Natural killer cell (primary cell): ENCODE results near the gene FBXW11. TPM values are rescaled to one million over a fixed set of nuclear protein-coding genes. Genes with fewer than 3 reads are reported as not detected.

ENCODE experiments used
- ATAC-seq, 3 donors: fragments of 150-1000 bp in 2 of 3; fragments of 200-7000 bp in 1 of 3; cut with Tn5 transposase; 1 replicate in 1 of 3; 2 replicates in 2 of 3; pipeline ENCODE4 v1.10.0; 2021; ENCODE audit warnings: mild to moderate bottlenecking in 2 of 3, moderate library complexity in 2 of 3
- DNase-seq, 2 donors: peaks; one replicate each; pipeline versions ENCODE4 v3.0.0 to v3.0.0-alpha.2; 2013 to 2021; ENCODE audit warnings: mixed read lengths in 1 of 2
- H3K27ac ChIP-seq: one replicate; pipeline ENCODE4 v1.5.1; 2013; ENCODE audit warnings: mild to moderate bottlenecking, low read length
- H3K27me3 ChIP-seq: one replicate; pipeline ENCODE4 v1.6.1; 2013; ENCODE audit warnings: low read length; ENCODE audit not compliant: control insufficient read depth, insufficient read depth
- H3K36me3 ChIP-seq: one replicate; pipeline ENCODE4 v1.6.1; 2013; ENCODE audit warnings: low read length; ENCODE audit not compliant: control insufficient read depth, insufficient read depth
- H3K4me1 ChIP-seq: one replicate; pipeline ENCODE4 v1.6.1; 2013; ENCODE audit warnings: low read length; ENCODE audit not compliant: control insufficient read depth, insufficient read depth
- H3K4me3 ChIP-seq: one replicate; pipeline ENCODE4 v1.5.1; 2013; ENCODE audit warnings: low read length
- H3K9me3 ChIP-seq: one replicate; pipeline ENCODE4 v1.6.1; 2013; ENCODE audit warnings: low read length; ENCODE audit not compliant: control insufficient read depth, insufficient read depth
- H3K27ac Mint-ChIP-seq, 2 donors: one replicate each; pipeline ENCODE4 v1.8.0; 2022; ENCODE audit warnings: mild to moderate bottlenecking in 2 of 2, mixed read lengths in 2 of 2, moderate library complexity in 1 of 2
- H3K27me3 Mint-ChIP-seq, 2 donors: one replicate each; pipeline ENCODE4 v1.8.0; 2022; ENCODE audit warnings: low read depth in 2 of 2, mixed read lengths in 2 of 2
- H3K36me3 Mint-ChIP-seq: one replicate; pipeline ENCODE4 v1.8.0; 2022; ENCODE audit warnings: mixed read lengths
- H3K4me1 Mint-ChIP-seq, 2 donors: one replicate each; pipeline ENCODE4 v1.8.0; 2022; ENCODE audit warnings: mixed read lengths in 2 of 2
- H3K4me3 Mint-ChIP-seq: one replicate; pipeline ENCODE4 v1.8.0; 2022; ENCODE audit warnings: mild to moderate bottlenecking, moderate library complexity, mixed read lengths
- H3K9me3 Mint-ChIP-seq, 2 donors: one replicate each; pipeline ENCODE4 v1.8.0; 2022; ENCODE audit warnings: mixed read lengths in 2 of 2
- WGBS: methylation state at CpG from one replicate; pipeline ENCODE4 v1.1.7; 2013; ENCODE audit warnings: missing lambda C conversion rate; ENCODE audit not compliant: insufficient coverage; 5-methylcytosine and 5-hydroxymethylcytosine counted together
- intact Hi-C: fragments of 100-400 bp; cut with micrococcal nuclease; formaldehyde crosslinking; loops from one replicate; pipeline ENCODE4 v1.14.2; 2022
- total RNA-seq, 4 donors: library from RNA; stranded (reverse); fragments of 120-200 nt in 1 of 4; gene quantifications; one replicate each; pipeline versions ENCODE4 v1.2.3 to v1.2.4, GENCODE V29; 2013 to 2022
- TF ChIP-seq, protein P1 (sequence below): fragments of 200-600 bp; IDR thresholded peaks from one replicate; pipeline ENCODE4 v1.8.0; 2022; ENCODE audit warnings: antibody characterized with exemption

Gene FBXW11
- total RNA-seq, 3 donors from 2014 or later (not counting 1 experiment from before 2014, with no cell fraction given) = 26.7 to 40.3 (median 39.5) TPM

GRCh38 chr5:172008111-172008455, 1.6 kb upstream of the FBXW11 start:
- Histone ChIP-seq H3K27me3 (no peaks in the 10 kb centered on the region), H3K27ac (no peak overlapping the region), H3K9me3 (no peaks in the 10 kb centered on the region), H3K4me1 (peaks cover 20% of the 10 kb centered on the region), H3K36me3 (no peaks in the 10 kb centered on the region), H3K4me3 (no peak overlapping the region)
- WGBS = 59% methylated on average over 3 of the region's 3 CpGs
- peaks cover 37 to 39% of the 10 kb centered on the region in 2 donors for H3K4me1 Mint-ChIP-seq
- H3K9me3 Mint-ChIP-seq = no peaks in the 10 kb centered on the region
- intact Hi-C loops = loop anchor here (5.0 kb wide), 2 partner anchors 51 to 179 kb away; partner anchors contain the start of gene STK10
- TF ChIP-seq, protein P1, sequence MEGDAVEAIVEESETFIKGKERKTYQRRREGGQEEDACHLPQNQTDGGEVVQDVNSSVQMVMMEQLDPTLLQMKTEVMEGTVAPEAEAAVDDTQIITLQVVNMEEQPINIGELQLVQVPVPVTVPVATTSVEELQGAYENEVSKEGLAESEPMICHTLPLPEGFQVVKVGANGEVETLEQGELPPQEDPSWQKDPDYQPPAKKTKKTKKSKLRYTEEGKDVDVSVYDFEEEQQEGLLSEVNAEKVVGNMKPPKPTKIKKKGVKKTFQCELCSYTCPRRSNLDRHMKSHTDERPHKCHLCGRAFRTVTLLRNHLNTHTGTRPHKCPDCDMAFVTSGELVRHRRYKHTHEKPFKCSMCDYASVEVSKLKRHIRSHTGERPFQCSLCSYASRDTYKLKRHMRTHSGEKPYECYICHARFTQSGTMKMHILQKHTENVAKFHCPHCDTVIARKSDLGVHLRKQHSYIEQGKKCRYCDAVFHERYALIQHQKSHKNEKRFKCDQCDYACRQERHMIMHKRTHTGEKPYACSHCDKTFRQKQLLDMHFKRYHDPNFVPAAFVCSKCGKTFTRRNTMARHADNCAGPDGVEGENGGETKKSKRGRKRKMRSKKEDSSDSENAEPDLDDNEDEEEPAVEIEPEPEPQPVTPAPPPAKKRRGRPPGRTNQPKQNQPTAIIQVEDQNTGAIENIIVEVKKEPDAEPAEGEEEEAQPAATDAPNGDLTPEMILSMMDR = no peak
- H3K27ac Mint-ChIP-seq = peak overlapping the region; percentile 98 to 100
- no peak for DNase-seq
- no peak for ATAC-seq
- H3K36me3 Mint-ChIP-seq = no peaks in the 10 kb centered on the region
- H3K27me3 Mint-ChIP-seq = no peaks in the 10 kb centered on the region
- H3K4me3 Mint-ChIP-seq = peak overlapping the region; percentile 100

GRCh38 chr5:172007175-172008110, 1.0 kb upstream of the FBXW11 start:
- Mint-ChIP-seq H3K4me3 (peak overlapping the region; percentile 100), H3K36me3 (no peaks in the 10 kb centered on the region), H3K27me3 (no peaks in the 10 kb centered on the region), H3K9me3 (no peaks in the 10 kb centered on the region), H3K4me1 (peaks cover 43 to 45% of the 10 kb centered on the region in 2 donors), H3K27ac (peak overlapping the region; percentile 98 to 100)
- peaks cover 26% of the 10 kb centered on the region for H3K4me1 ChIP-seq
- H3K4me3 ChIP-seq = peak overlapping the region; percentile 72
- DNase-seq = peak in 1 of 2 donors; percentile 61
- H3K27ac ChIP-seq = peak overlapping the region; percentile 98
- H3K36me3 ChIP-seq = no peaks in the 10 kb centered on the region
- H3K27me3 ChIP-seq = no peaks in the 10 kb centered on the region
- ATAC-seq = no peak
- intact Hi-C loops = loop anchor here (2.0 to 5.0 kb wide), 3 partner anchors 23 to 180 kb away; partner anchors contain the start of gene STK10
- TF ChIP-seq, protein P1 = no peak
- 31% methylated on average over 37 of the region's 37 CpGs for WGBS
- no peaks in the 10 kb centered on the region for H3K9me3 ChIP-seq

GRCh38 chr5:172005708-172006320, 624 bp downstream of the FBXW11 start:
- Histone ChIP-seq H3K9me3 (no peaks in the 10 kb centered on the region), H3K27me3 (no peaks in the 10 kb centered on the region), H3K36me3 (no peaks in the 10 kb centered on the region), H3K27ac (peak overlapping the region; percentile 98), H3K4me1 (peaks cover 26% of the 10 kb centered on the region), H3K4me3 (peak overlapping the region; percentile 72)
- Mint-ChIP-seq H3K4me3 (peak overlapping the region; percentile 100), H3K36me3 (no peaks in the 10 kb centered on the region), H3K27ac (peak overlapping the region; percentile 98 to 100), H3K27me3 (no peaks in the 10 kb centered on the region), H3K9me3 (no peaks in the 10 kb centered on the region), H3K4me1 (peaks cover 56 to 61% of the 10 kb centered on the region in 2 donors)
- under 1% methylated on average over 30 of the region's 34 CpGs for WGBS
- intact Hi-C loops = loop anchor here (2.0 to 5.0 kb wide), 3 partner anchors 21 to 181 kb away; partner anchors contain the start of gene STK10
- ATAC-seq (no peak), DNase-seq (peak; percentile 25 to 45)
- TF ChIP-seq, protein P1 = no peak
